NCI-H1105 treated with DMSO at 0.1 percent for 48 hours (cell line): ENCODE data around the gene LBHD2.
A peak's percentile ranks its signal among the peaks of the same experiment; 100 is the strongest.
"Not testable (repeated sequence)": the region's sequence is repeated elsewhere in the genome, so short reads cannot be mapped to it uniquely, and the experiment has no call there.

Experiments used
- DNase-seq: peaks from one replicate; lab custom pipeline; 2025; lab: John Stamatoyannopoulos, UW

Gene LBHD2

GRCh38 chr14:103084021-103084919 lies at the start of gene LBHD2:
Gene LBHD2, plus strand, starts transcription at chr14:103084210. Its CDS starts 1,803 bp downstream, at chr14:103086013.
- no peak for DNase-seq

- no peak for DNase-seq
These were observed 42.5 kb upstream of the LBHD2 start for GRCh38 chr14:103041464-103041863.

- DNase-seq: no peak
These were observed 40.6 kb upstream of the LBHD2 start for GRCh38 chr14:103043257-103044015.

GRCh38 chr14:103045371-103045869 lies 38.6 kb upstream of the LBHD2 start:
- no peak for DNase-seq

- not testable (repeated sequence) for DNase-seq
These were observed 36.6 kb upstream of the LBHD2 start for GRCh38 chr14:103047453-103047852.

- no peak for DNase-seq
These were observed 33.1 kb upstream of the LBHD2 start for GRCh38 chr14:103050935-103051334.

- DNase-seq: no peak
These were observed 31.6 kb upstream of the LBHD2 start for GRCh38 chr14:103052407-103052806.

GRCh38 chr14:103055695-103056094 lies 28.3 kb upstream of the LBHD2 start:
- no peak for DNase-seq

- peak; percentile 22 for DNase-seq
These were observed 27.5 kb upstream of the LBHD2 start for GRCh38 chr14:103056322-103057027.

- peak; percentile 21 for DNase-seq
These were observed 27.0 kb upstream of the LBHD2 start for GRCh38 chr14:103057028-103057371.

- DNase-seq: peak; percentile 83
These were observed 26.4 kb upstream of the LBHD2 start, which contains the start of gene CDC42BPB for GRCh38 chr14:103057372-103058163. Gene CDC42BPB, minus strand, starts transcription at chr14:103057549. Its CDS starts 376 bp downstream, at chr14:103057173.

- no peak for DNase-seq
These were observed 25.6 kb upstream of the LBHD2 start for GRCh38 chr14:103058164-103059055.

- no peak for DNase-seq
These were observed 24.5 kb upstream of the LBHD2 start for GRCh38 chr14:103059556-103059955.

GRCh38 chr14:103061482-103061976 lies 22.5 kb upstream of the LBHD2 start:
- DNase-seq: no peak

- no peak for DNase-seq
These were observed 19.6 kb upstream of the LBHD2 start for GRCh38 chr14:103064436-103064835.

GRCh38 chr14:103064978-103065377 lies 19.0 kb upstream of the LBHD2 start:
- no peak for DNase-seq

- no peak for DNase-seq
These were observed 18.1 kb upstream of the LBHD2 start for GRCh38 chr14:103065861-103066260.

- no peak for DNase-seq
These were observed 17.6 kb upstream of the LBHD2 start for GRCh38 chr14:103066399-103066798.

GRCh38 chr14:103067231-103067954 lies 16.6 kb upstream of the LBHD2 start:
- DNase-seq: no peak
